Activated CD4-positive, alpha-beta T cell treated with anti-CD3 and anti-CD28 coated beads, Interleukin-2, amount 50 U/mL, for 16 hours (primary cell): ENCODE measurements around the gene UGT2A2.

Experiments
- DNase-seq: peaks from one replicate; pipeline ENCODE4 v3.0.0-alpha.2; 2020

UGT2A2 gene

DNA sequence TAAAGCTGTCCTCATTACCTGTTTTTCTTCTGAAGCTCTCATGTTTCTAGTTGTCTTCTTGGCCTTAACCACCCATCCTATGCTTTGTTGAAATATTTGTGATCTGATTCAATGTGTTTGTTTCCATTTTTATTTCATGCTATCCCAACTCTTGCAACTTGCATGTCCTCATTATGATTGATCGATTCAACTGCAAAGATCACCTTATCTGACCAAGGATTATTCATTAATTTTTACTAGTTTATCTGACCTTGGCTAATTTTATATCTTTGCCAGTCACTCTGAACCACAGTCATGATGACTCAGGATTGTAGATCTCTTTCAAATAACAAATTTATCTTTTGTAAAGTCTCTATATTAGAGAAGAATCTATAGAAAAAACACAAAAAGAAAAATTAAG is 70.7 kb downstream of the UGT2A2 start:
- no peak for DNase-seq

DNA sequence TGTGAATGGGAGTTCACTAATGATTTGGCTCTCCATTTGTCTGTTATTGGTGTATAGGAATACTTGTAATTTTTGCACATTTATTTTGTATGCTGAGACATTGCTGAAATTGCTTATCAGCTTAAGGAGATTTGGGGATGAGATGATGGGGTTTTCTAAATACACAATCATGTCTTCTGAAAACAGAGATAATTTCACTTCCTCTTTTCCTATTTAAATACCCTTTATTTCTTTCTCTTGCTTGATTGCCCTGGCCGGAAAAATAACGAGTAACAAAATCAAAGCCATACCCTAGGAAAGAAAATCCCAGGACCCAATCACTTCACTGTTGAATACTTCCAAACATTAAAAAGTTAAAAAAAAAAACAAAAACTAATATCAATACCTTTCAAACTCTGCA is 76.0 kb downstream of the UGT2A2 start:
- no peak for DNase-seq

DNA sequence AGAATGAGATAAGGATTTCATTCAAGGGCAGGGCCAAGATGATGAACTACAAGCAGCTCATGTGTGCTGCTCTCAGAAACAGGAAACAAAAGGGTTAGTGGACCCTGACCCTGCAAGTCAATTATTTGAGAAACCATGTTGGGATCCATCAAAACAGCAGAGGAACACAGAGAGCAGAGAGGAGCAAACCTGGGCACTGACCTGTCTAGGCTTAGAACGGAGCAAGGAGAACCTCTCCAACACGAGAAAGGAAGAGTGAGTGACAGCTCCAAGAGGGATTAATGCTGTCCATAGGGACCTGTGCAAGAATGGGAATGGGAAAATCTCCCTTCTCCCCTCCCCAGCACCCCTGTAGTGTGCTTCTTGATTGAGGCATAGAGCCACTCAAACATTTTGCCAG is 89.8 kb downstream of the UGT2A2 start:
- no peak for DNase-seq

DNA sequence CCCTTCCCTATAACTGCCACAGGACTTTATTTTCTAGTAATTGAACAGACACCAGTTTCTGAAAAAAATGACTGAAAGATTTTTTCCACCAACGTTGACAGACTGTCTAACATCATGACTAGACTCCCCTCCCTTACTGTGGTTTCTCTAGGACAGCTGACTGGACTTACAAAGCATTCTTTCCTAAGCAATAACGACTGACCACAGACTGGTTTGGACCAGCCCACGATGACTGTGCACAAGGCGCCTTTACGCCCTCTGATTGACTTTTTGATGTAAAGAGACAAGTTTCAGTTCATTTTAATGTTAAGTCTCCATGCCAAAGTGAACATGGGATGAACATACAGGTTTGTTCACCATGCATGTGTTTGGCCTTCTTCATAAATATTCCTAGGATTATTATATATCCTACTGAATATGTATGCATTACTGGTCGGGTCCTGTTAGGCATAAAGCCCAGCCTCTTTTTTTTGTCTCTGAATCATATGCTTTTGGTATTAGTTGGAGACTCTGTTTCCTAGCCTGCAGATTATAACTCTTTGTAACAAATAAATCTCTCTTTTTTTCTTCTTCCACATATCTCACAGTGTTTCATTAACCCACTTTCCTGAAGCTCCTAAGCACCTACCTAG is 93.2 kb downstream of the UGT2A2 start:
- no peak for DNase-seq
